HG03280 (cell line): ENCODE measurements around the gene TBPL2.
"Not testable (repeated sequence)": the region's sequence is repeated elsewhere in the genome, so short reads cannot be mapped to it uniquely, and the experiment has no call there.

Source experiments
- ATAC-seq: cut with Tn5 transposase; IDR thresholded peaks from one replicate; pipeline ENCODE4 v1.9.1; 2021; ENCODE audit warnings: mild to moderate bottlenecking, moderate library complexity; ENCODE audit not compliant: unreplicated experiment

TBPL2 gene

DNA sequence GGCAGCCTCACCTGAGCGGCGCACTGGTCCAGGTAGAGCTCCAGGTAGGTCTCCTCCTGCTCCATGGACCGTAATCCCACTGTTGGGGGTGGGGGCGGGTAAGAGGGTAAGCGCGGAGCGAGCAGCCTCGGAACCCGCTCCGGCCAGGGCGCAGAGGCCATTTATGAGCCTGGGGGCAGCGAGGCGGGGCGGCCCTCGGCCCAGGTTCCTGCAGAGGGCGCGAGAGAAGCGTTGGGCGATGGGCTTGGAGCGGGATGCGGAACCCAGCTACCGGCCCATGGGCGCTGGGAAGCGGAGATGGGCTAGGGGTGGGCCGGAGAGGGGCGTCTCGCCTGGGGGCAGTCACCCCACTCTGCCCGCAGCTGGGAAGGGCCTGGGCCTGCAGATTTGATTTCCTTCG is at the start of gene TBPL2:
TSS of gene TBPL2 (minus strand) at position 232 of the 400 bp plus-strand sequence. CDS start at position 65, 167 bp downstream.
- no peak for ATAC-seq

DNA sequence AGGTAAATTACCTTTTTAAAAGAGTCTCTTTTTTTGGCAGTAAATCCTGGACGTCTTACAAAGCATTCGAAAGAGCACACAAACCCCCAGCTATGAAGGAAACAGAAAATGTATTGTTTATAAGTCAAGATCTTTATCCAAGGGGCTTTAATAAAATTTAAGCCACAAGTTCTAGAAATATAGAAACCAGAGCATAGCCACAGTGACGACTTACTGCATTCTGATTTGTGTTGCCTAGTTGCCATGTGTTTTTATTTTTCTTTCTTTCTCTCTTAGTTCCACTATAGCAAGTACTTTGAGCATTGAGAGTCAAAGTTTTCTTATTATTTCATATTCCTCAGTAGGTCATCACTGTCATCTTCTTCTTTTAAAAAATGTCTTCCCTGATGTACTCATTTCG is 47.8 kb upstream of the TBPL2 start:
- no peak for ATAC-seq

DNA sequence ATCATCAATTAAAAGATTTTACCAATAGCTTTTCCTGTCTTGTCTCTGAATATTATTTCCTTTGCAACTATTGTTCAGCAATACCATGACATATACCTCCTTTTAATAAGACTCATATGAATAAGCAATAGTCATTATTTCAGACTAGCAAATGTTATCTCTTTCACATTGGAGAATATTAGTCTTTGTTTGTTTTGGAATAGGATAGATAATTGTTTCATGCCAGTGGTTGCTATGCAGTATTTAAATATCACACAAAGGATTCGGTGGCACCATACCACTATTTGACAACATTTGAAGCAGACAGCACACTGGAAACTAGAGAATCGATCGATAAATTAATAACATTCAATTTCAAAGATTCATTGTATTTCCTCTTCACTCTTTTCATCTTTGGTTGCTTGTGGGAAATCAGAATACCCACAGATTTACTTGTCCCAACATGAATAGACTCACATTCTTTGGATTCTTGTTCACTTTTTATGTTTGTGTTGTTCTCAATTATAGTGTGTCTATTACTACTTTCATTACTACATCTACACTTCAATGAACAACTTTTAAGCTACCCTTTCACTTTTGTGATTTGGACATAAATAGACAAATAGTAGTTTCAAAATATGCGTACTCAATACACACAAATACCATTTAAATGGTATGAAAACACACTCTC is 42.7 kb upstream of the TBPL2 start:
- ATAC-seq = no peak

DNA sequence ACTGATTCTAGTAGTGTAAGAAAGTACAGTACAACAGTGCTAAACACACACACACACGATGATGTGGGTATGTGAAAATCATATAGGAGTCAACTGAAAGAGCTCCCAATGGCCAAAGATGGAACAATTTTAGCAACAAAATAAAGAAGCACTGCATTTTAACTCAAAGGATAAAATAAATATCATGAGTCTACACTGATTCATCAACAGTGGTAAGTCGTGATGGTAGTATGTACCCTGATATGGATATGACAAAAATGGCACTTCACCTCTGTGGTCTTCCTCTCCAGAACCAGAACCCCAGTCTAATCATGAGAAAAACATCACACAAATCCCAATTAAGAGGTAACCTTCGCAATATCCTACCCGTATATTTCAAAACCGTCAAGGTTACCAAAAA is 41.4 kb upstream of the TBPL2 start:
- ATAC-seq = no peak

DNA sequence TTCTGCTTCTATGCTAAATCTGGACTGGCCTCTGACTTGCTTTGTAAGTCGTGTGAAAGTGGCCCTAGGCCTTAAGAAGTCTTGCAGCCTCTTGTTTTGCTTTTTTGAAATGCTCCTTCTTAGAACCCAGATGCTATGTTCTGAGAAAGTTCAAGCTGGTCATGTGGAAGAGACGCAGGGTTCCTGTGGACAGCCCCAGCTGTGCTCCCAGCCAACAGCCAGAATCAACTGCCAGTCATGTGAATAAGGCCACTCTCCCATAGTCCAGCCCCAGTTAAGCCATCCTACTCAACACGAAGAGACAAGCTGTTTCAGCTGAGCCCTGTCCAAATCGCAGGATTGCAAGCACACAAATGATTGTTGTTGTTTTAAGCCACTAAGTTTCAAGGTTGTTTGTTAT is 37.3 kb upstream of the TBPL2 start:
- ATAC-seq = no peak

DNA sequence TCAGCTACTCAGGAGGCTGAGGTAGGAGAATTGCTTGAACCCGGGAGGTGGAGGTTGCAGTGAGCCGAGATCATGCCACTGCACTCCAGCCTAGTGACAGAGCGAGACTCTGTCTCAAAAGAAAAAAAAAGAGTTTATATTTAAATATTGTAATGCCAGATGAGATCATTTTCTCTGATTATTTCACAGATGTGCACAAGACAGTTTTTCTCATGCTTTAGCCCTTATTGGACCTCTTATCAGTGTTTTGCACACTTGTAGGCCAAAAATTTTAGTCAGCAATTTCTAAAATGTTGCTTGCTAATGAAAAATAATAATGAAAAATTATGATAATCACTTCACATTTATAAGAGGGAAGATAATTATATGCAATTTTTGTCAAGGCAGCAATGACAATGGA is 36.0 kb upstream of the TBPL2 start:
- not testable (repeated sequence) for ATAC-seq

DNA sequence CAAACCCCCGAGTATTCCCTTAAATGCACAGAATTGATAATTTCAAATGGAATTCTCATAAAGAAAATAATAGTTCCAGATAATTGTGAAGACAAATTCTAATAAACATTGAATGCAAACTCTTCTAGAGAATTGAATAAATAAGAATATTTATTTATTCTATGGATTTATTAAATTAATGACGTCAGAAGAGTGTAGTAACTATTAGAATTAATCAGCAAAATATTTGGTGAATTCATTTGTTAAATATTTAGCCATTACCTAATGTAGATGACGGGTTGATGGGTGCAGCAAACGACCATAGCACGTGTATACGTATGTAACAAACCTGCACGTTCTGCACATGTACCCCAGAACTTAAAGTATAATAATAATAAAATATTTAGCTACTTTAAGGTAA is 33.4 kb upstream of the TBPL2 start:
- ATAC-seq = no peak

DNA sequence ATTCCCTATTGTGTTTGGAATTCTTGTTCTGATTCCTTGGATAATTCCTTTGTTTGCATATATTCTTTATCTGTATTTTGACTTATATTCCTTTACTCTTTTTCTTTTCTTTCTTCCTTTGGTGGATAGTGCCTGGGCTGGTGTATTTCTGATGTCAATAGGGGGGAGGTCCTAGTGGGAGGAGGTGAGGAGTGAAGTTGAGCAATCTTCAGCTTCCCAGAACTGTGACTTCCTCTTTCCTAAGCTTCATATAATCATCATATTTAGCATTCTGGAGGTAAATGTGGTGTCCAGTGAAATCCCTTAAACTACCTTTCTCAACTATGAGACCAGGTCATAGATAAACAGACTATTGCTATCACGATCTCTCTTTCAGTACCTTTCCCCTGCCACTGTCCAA is 29.6 kb upstream of the TBPL2 start:
- ATAC-seq = no peak

DNA sequence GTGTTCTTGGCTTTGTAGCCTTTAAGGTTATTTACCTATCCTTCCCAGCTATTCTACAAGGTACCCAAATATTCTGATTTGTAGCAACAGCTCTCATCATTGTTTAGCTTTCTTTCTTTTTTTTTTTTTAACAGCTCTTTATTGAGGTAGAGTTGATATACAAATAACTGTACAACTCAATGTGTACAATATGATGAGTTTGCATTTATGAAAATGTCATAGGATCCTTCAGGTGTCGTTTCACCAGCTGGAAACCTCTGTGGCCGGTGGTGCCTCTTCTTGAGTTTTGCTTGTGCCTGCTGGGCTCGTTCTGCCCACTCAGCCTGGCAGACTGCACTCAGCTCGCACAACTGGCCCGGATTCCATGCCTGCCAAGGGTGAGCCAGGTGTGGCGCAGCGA is 26.9 kb upstream of the TBPL2 start:
- ATAC-seq = no peak

DNA sequence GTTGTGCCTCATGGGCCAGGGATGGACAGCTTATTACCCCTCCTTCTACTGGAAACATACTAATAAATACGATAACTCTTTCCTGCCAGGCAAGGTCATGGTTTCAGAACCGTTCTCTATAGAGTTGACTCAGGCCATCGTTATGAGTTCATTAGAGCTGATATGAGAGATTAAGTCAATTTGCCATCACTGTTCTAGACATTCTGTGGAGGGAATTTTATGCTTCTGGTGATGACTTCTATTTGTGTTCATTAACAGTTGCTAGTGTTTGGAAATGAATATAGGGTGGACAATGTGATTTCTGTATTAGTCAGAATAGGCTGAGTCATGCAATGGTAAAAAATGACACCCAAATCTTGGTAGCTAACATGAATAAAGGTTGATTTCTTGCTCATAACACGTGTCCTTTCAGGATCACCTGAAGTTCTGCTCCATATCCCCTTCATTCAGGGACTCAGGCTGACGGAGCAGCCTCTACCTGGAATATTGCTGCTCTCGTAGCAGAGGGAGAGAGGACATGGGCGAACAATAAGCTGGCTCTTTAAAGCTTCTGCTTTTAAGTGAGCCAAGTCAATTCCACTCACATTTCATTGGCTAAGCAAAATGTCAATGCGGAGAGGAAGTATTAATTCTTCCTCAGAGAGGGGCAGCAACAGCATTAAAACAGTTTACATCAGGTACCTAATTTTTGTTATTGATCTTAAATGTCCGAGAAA is 18.5 kb upstream of the TBPL2 start:
- ATAC-seq = peak; percentile 66

DNA sequence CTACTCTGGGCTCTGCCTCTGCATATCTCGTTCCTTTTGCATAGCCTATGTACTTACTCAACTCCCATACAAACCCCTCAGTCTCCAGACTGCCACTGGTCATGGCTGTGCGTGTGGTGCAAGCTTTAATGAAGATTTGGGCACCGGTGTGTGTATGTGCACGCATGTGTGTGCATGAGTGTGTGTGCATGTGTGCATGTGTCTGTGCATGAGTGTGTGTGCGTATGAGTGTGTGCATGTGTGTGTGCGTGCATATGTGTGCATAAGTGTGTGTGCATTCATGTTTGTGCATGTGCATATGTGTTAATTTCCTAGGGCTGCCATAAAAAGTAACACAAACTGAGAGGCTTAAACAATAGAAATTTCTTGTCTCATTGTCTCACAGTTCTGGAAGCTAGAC is 17.1 kb upstream of the TBPL2 start:
- ATAC-seq = no peak

DNA sequence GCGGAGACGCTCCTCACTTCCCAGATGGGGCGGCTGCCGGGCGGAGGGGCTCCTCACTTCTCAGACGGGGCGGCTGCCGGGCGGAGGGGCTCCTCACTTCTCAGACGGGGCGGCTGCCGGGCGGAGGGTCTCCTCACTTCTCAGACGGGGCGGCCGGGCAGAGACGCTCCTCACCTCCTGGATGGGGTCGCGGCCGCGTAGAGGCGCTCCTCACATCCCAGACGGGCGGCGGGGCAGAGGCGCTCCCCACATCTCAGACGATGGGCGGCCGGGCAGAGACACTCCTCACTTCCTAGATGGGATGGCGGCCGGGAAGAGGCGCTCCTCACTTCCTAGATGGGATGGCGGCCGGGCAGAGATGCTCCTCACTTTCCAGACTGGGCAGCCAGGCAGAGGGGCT is 16.0 kb upstream of the TBPL2 start:
- not testable (repeated sequence) for ATAC-seq

DNA sequence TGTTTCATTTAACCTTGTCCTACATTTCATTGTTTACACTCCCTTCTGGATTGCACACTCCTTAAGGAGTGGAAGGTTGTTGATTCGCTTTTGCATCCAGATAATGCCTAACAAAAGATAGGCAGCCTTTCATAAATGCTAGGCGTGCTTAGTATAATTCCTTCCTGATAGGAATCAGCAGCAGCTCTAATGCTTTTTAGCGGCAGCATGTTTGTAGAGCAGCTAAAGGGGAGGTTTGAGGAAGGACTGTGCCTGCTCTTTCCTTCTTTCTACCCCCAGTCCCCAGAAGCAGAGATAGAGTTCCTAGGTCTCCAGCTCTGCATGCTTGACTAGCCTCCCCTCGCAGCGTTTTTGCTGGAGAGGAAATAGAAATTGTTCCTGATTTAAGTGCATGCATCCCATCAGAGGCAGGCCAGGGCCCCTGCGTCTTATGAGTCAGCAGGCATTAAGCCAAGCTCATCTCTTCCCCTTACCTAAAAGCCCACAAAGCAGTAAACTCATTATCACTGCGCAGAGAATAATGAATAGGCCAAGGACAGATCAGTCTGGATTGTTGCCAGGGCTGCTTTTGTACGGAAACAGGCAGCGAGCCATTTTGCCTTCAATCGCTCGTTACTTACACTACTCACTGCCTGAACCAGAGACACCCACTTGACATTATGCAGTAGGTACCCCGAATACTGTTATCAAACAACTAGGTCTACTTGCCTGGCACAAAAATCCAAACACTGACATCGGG is 14.0 kb upstream of the TBPL2 start:
- ATAC-seq = no peak

DNA sequence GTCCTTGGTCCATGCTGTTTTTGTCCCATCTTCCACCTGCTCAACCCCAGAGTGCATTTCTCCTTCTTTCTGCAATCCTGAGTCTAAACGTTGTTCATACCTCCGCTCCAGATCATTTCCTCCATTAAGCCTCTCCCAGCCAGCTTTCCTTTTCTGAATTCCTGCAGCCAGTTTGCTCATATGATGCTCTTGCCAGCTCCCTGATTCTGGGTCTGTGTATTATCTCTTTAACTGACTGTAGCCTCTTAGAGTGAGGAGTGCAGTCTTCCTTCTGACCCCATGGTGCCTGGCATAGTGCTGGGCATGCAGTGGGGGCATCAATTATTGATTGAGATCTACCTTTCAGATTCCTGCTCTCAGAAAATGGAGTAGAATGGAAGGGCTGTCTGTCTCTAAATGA is 11.5 kb upstream of the TBPL2 start:
- ATAC-seq = no peak

DNA sequence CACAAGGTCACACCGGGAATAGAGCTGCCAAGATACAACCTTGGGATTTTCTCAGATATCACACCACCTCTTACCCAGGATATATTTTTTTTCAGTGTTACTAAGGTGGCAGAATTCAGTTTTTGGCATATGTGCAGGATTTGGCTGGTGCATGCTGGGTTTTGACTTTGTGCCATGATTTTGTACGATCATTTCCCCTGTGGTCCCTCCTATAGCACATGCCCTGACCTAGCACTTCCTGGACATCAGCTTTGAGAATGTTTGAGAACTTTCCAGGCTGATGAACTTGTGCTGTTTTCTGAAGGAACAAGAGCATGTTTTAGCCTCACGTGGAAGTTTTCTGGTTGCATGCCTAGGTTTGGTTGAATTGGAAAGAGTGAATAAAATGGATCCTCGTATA is 11.0 kb upstream of the TBPL2 start:
- ATAC-seq = no peak

DNA sequence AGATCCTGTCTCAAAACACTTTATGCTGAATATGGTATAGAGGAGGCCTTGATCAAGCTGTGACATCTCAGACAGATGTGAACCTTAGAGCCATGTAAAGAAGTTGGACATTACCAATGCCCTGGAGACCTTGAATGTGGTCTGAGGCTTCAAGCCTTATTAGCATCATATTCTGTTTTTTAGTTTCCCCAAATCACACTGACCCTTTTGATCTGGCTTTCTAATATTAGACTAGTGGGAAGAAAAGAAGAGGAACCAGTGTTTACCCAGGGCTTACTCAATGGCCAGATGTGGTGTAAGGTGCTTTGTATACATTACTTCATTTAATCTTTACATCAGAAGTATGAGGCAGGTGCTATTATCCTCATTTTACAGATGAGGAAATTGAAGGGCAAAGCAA is 10.6 kb upstream of the TBPL2 start:
- ATAC-seq = no peak

DNA sequence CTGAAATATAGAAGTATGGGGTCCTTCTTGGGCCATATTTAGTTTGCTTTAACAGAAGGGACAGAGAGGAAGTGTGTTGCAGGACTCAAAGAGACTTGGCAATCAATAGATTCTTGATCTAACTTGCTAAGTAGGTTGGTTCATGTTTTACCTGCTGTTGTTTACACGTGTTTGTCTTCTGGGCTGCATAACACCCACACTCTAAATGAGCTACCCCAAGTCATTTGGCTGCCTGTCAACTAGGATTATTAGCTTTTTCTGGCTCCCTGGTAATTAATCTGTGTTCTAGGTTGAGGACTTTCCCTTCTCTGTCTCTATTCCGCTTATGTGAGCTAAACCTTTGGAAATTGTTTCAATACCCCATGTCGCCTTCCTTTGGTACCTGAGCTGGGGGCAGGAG is 10.1 kb upstream of the TBPL2 start:
- ATAC-seq = no peak

DNA sequence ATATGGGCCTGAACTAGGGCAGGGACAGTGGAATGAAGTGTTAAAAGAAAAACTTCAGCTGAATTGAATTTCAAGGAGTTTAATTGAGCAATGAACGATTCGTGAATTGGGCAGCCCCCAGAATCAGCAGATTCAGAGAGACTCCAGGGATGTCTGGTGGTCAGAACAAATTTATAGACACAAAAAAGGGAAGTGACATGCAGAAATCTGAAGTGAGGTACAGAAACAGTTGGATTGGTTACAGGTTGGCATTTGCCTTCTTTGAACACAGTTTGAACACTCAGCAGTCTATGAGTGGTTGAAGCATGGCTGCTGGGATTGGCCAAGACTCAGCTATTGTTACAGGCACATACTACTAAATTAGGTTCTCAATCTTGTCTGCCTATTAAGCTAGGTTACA is 9.7 kb upstream of the TBPL2 start:
- no peak for ATAC-seq

DNA sequence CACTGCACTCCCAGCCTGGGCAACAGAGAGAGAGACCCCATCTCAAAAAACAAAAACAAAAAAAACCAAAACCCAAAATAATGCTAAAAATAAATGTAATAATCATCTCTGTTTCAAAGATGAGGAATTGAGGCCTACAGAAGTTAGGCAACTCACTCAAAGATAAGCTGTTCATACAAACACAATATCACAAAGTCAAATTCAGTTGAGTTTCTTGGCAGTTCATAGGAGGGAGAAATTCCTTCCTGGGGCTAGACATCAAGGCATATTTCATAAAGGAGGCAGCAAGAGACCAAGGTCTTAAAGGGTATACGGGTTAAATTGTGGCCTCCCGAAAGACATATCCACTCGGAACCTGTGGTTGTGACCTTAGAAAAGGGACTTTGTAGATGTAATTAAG is 8.7 kb upstream of the TBPL2 start:
- no peak for ATAC-seq

DNA sequence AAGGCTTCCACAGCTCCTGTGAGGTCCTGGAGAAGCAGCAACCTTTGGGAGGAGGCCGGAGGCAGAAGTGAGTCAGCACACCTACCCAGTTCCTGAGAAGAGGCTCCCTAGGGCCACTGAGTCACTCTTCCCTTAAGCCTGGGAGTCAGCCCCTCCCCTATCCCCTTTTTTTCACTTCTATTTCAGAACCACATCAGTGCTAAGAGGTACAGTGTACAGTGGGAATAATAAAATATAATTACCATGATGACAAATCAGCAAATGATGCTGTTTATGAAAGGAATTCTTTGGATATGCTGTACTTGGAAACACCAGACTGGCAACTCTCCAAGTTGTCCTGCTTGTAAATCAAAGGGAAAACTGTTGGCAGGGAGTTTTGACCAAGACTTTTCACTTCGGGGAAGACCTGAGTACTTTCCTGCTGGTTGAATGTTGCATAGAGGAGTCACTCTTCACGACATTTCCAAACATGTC is 7.8 kb upstream of the TBPL2 start:
- ATAC-seq = no peak

DNA sequence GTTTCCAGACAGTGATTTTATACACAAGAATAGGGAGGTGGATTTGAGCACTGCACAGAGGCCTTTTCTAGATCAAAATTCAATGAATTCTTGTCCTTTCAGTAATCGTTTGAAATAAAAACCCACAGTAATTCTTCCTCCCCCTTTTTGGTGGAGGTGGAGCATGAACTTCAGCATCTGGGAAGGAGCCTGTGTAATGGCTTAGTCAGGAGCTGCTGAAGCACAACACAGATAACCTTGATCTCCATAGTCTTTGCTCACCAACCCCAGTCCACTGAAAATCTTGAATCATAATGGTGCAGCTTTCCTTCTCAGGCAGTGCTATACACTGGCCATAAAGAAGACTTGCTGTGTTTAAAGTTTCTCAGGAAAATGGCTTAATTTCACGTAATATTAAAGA is 6.4 kb upstream of the TBPL2 start:
- no peak for ATAC-seq

DNA sequence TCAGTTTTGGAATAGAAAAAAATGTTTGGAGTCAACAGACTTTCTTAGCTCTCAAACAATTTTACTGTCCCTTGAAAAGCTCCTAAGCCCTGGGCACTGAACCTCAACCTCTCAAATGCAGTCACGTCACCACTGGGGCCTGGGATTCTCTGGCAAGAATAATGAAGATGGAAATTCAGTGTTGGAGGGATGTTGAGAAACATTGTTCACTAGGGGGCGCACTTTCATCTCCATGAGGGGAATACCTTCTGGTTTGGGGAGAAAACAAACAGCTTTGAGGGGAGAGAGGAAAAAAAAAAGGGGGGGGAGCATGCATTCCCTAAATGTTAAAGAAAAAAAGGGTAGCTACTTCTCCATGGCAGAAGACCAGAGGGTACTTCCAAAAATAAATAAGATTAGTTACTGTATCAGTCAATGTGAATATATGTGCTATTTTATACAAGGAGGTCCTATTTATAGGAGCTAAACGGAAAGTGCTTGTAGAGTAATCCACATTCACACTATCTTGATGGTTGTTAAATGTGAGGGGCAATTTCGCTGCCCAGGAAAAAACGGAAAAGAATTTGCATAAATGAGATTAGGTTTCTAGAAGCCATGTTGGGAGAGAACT is 5.8 kb upstream of the TBPL2 start:
- no peak for ATAC-seq
